ENCODE measurements around the gene CENPN. TPM values are rescaled to one million over a fixed set of nuclear protein-coding genes. Genes with fewer than 3 reads are reported as not detected.

The CENPN gene
- total and polyA plus RNA-seq, 2 of the 8 experiments (the other 6 are each of a cell fraction or from before 2014, with no cell fraction given), result 32.8 to 67.0 TPM

DNA sequence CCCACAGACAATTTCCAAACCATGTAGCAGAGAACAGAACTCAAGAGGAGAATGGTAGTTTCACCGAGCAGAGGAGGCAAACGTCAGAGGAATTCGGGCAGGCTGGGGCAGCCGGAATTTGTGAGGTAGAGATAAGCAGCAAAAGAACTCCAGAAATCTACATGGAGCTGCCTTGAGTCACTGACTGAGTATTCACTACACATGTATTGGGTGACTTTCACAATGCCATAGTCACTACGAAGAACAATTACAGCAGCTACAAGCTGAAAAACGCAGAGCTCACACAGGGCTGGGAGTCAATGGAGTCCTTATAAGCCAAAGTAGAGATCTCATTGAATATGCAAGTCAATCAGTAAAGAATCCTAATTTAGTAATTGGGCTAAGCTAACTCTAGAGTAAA lies 13.7 kb upstream of the CENPN start:
- Histone ChIP-seq H2AFZ (ENCODE audit: low read length) (no peak overlapping the region), H3K27ac (ENCODE audit: low read depth, low read length) (no peak overlapping the region), H4K20me1 (replicated peaks in 1 of 2; ENCODE audit: control insufficient read depth in 1 of 2, insufficient read depth in 2 of 2, low read length in 2 of 2) (peaks cover 7 to 8% of the 10 kb centered on the region in 2 experiments), H2BK120ac (replicated peaks; ENCODE audit: low read depth, low read length) (no peak overlapping the region), H2AK5ac (ENCODE audit: low read depth, low read length) (no peak overlapping the region), H3K23me2 (ENCODE audit: low read depth, low read length) (no peaks in the 10 kb centered on the region), H3K4ac (replicated peaks; ENCODE audit: insufficient read length, low read depth, low read length) (no peak overlapping the region), H3K23ac (ENCODE audit: insufficient read length) (no peak overlapping the region), H4K8ac (ENCODE audit: extremely low read depth, insufficient read depth, low read length) (no peak overlapping the region), H3K18ac (ENCODE audit: extremely low read depth, low read length) (no peak overlapping the region), H4K91ac (replicated peaks; ENCODE audit: insufficient read length, low read length) (no peak overlapping the region), H2BK12ac (ENCODE audit: low read depth, low read length) (no peak overlapping the region), H3K56ac (replicated peaks; ENCODE audit: insufficient read length, low read depth, low read length) (no peak overlapping the region), H3K79me2 (ENCODE audit: control insufficient read depth in 1 of 2, insufficient read depth in 2 of 2, low read length in 2 of 2) (peaks cover 0 to 37% of the 10 kb centered on the region in 2 experiments; a peak in 2 of 4 replicates), H4K5ac (ENCODE audit: insufficient read length, low read depth, low read length) (no peak overlapping the region), H2BK15ac (ENCODE audit: low read length) (no peak overlapping the region), H3K4me3 (ENCODE audit: extremely low read depth in 1 of 4, insufficient read depth in 2 of 4, low read depth in 3 of 4, low read length in 4 of 4) (no peak overlapping the region), H3K27me3 (replicated peaks in 1 of 4; ENCODE audit: control insufficient read depth in 3 of 4, extremely low read depth in 1 of 4, insufficient read depth in 3 of 4, low read length in 3 of 4) (no peaks in the 10 kb centered on the region; a peak in 2 of 7 replicates), H3K9me3 (ENCODE audit: insufficient read depth in 2 of 2, low read depth in 1 of 2, low read length in 1 of 2) (no peaks in the 10 kb centered on the region), H3K14ac (ENCODE audit: insufficient read length) (no peak overlapping the region), H3K4me2 (ENCODE audit: insufficient read depth in 1 of 2, low read depth in 2 of 2, low read length in 2 of 2) (no peak overlapping the region), H3K9ac (replicated peaks in 1 of 4; ENCODE audit: extremely low read depth in 1 of 4, low read depth in 3 of 4, low read length in 3 of 4) (no peak overlapping the region), H3K4me1 (replicated peaks in 1 of 4; ENCODE audit: control insufficient read depth in 3 of 4, insufficient read depth in 4 of 4, low read length in 3 of 4) (no peaks in the 10 kb centered on the region), H3K36me3 (ENCODE audit: control insufficient read depth in 2 of 4, insufficient read depth in 4 of 4, low read length in 3 of 4) (no peaks in the 10 kb centered on the region), H3K79me1 (ENCODE audit: low read depth, low read length) (peaks cover 2% of the 10 kb centered on the region; the same call in 1 of the 2 replicates), H2BK20ac (ENCODE audit: low read length) (no peak overlapping the region), H2BK5ac (ENCODE audit: low read depth, low read length) (no peak overlapping the region)
- CTCF ChIA-PET (ENCODE audit: partially characterized antibody), result interaction anchor here (1.1 to 10.6 kb wide), 4 partner anchors 9 to 69 kb away, joined by 3 to 83 read pairs (median 4); no protein-coding TSS in a partner anchor
- DNase-seq (ENCODE audit: low read depth in 1 of 2, low spot score in 2 of 2), result no peak
- no peak for TF ChIP-seq EGR1 (IDR thresholded peaks at IDR 0.05; ENCODE audit: borderline replicate concordance, low read depth, low read length)
- no peak for TF ChIP-seq BCL11A (IDR thresholded peaks at IDR 0.05; ENCODE audit: low read depth in 2 of 2, low read length in 2 of 2)
- no peak for TF ChIP-seq JUN (IDR thresholded peaks at IDR 0.05; ENCODE audit: low read depth, low read length)
- TF ChIP-seq TAF7 (optimal IDR thresholded peaks at IDR 0.05; ENCODE audit: borderline replicate concordance, low read depth, low read length), result no peak
- TF ChIP-seq TAF1 (IDR thresholded peaks at IDR 0.05; ENCODE audit: low read depth, low read length), result no peak
- no peak for TF ChIP-seq CREB1 (IDR thresholded peaks at IDR 0.05)
- TF ChIP-seq JUND (IDR thresholded peaks at IDR 0.05; ENCODE audit: low read length), result no peak
- TF ChIP-seq RBBP5 (IDR thresholded peaks at IDR 0.05; ENCODE audit: borderline replicate concordance, low read depth, low read length), result no peak
- TF ChIP-seq, protein P1, sequence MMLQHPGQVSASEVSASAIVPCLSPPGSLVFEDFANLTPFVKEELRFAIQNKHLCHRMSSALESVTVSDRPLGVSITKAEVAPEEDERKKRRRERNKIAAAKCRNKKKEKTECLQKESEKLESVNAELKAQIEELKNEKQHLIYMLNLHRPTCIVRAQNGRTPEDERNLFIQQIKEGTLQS (IDR thresholded peaks at IDR 0.05; ENCODE audit: insufficient read depth, low read depth, low read length), result no peak
- TF ChIP-seq POLR2AphosphoS5 (IDR thresholded peaks at IDR 0.05; ENCODE audit: low read depth, low read length), result no peak
- no peak for TF ChIP-seq RNF2 (IDR thresholded peaks at IDR 0.05; ENCODE audit: borderline replicate concordance, low read depth, low read length, missing control alignments, poor library complexity, severe bottlenecking)
- 81% methylated on average over 6 of the region's 6 CpGs; no CpG with 5 or more reads in 1 of the 2 experiments for WGBS, 2 experiments (ENCODE audit: extremely low coverage in 1 of 2, insufficient coverage in 1 of 2, insufficient read length in 1 of 2, insufficient replicate concordance in 2 of 2, low coverage in 1 of 2, low lambda C conversion rate in 2 of 2, missing lambda C conversion rate in 1 of 2)
- FAIRE-seq, result no peak
- POLR2A ChIA-PET (ENCODE audit: partially characterized antibody), result interaction anchor here (1.5 kb wide), 1 partner anchor 42 kb away, joined by 3 read pairs; the partner anchor contains the start of gene ATMIN
